Neural cell (in vitro differentiated cells): ENCODE results near the gene ATP6V1B1. TPM values are rescaled to one million over a fixed set of nuclear protein-coding genes. Genes with fewer than 3 reads are reported as not detected.

ENCODE experiments used
- H2AFZ ChIP-seq: fragments of 200-600, 300-800 bp; sonication (generic), shearing (Covaris generic); 2 replicates; pipeline ENCODE4 v1.6.0; 2014; ENCODE audit warnings: low read depth, mild to moderate bottlenecking, antibody characterized with exemption, low read length, moderate library complexity
- H3F3A ChIP-seq: fragments of 200-600 bp; shearing (Covaris generic); 2 replicates; pipeline ENCODE4 v1.6.1; 2016; ENCODE audit warnings: mild to moderate bottlenecking, moderate library complexity, mixed read lengths, antibody characterized with exemption, low read length; ENCODE audit not compliant: insufficient read depth, poor library complexity, severe bottlenecking
- H3K27ac ChIP-seq: fragments of 200-600, 300-800 bp; sonication (generic), shearing (Covaris generic); 2 replicates; pipeline ENCODE4 v1.5.1; 2014; ENCODE audit warnings: mild to moderate bottlenecking, low read length, moderate library complexity
- H3K27me3 ChIP-seq: fragments of 300-800, 200-600 bp; sonication (generic), shearing (Covaris generic); 2 replicates; pipeline ENCODE4 v1.6.0; 2014; ENCODE audit warnings: mild to moderate bottlenecking, low read depth, low read length, moderate library complexity; ENCODE audit not compliant: insufficient read depth
- H3K36me3 ChIP-seq: fragments of 300-800, 200-600 bp; sonication (generic), shearing (Covaris generic); 2 replicates; pipeline ENCODE4 v1.5.1; 2014; ENCODE audit warnings: mild to moderate bottlenecking, antibody characterized with exemption, low read length, moderate library complexity; ENCODE audit not compliant: insufficient read depth
- H3K4me2 ChIP-seq: fragments of 300-800, 200-600 bp; sonication (generic), shearing (Covaris generic); 2 replicates; pipeline ENCODE4 v1.6.0; 2014; ENCODE audit warnings: mild to moderate bottlenecking, low read length
- H3K4me3 ChIP-seq: fragments of 300-800, 200-600 bp; sonication (generic), shearing (Covaris generic); 2 replicates; pipeline ENCODE4 v1.5.1; 2014; ENCODE audit warnings: mild to moderate bottlenecking, low read length, moderate library complexity
- H3K79me2 ChIP-seq: fragments of 200-600 bp; shearing (Covaris generic); replicated peaks from 2 replicates; pipeline ENCODE4 v1.6.0; 2014; ENCODE audit warnings: mild to moderate bottlenecking, low read length, moderate library complexity; ENCODE audit not compliant: insufficient read depth
- H3K9ac ChIP-seq: fragments of 300-800, 200-600 bp; sonication (generic), shearing (Covaris generic); 2 replicates; pipeline ENCODE4 v1.6.1; 2016; ENCODE audit warnings: mild to moderate bottlenecking, low read length, mixed read lengths
- H3K9me2 ChIP-seq: fragments of 200-600 bp; shearing (Covaris generic); 2 replicates; pipeline ENCODE4 v1.6.1; 2016; ENCODE audit warnings: mild to moderate bottlenecking, low read length, mixed read lengths; ENCODE audit not compliant: insufficient read depth
- H3K9me3 ChIP-seq: fragments of 200-600, 300-800 bp; sonication (generic), shearing (Covaris generic); 2 replicates; pipeline ENCODE4 v1.6.1; 2016; ENCODE audit warnings: mild to moderate bottlenecking, mixed run types, low read length, moderate library complexity, mixed read lengths
- H4K20me1 ChIP-seq: fragments of 200-600 bp; shearing (Covaris generic); 2 replicates; pipeline ENCODE4 v1.6.1; 2016; ENCODE audit warnings: mild to moderate bottlenecking, mixed run types; ENCODE audit not compliant: insufficient read depth
- EP300 ChIP-seq: fragments of 450-650 bp; conservative IDR thresholded peaks from 2 replicates; pipeline ENCODE4 v1.6.1; 2014; ENCODE audit warnings: antibody characterized with exemption, mild to moderate bottlenecking, moderate library complexity; ENCODE audit not compliant: poor library complexity, severe bottlenecking
- EZH2 ChIP-seq: fragments of 200-600, 300-800 bp; shearing (Covaris generic), sonication (generic); IDR thresholded peaks from 2 replicates; pipeline ENCODE4 v1.6.1; 2014; ENCODE audit warnings: antibody characterized with exemption, low read length, borderline replicate concordance, mild to moderate bottlenecking; ENCODE audit not compliant: insufficient read depth, poor library complexity, severe bottlenecking
- MXI1 ChIP-seq: fragments of 450-650 bp; conservative IDR thresholded peaks from 2 replicates; pipeline ENCODE4 v1.6.1; 2014; ENCODE audit warnings: antibody characterized with exemption, mild to moderate bottlenecking; ENCODE audit not compliant: poor library complexity, severe bottlenecking
- POLR2AphosphoS5 ChIP-seq: IDR thresholded peaks from 2 replicates; pipeline ENCODE4 v1.6.1; 2012
- RAD21 ChIP-seq: fragments of 450-650 bp; conservative IDR thresholded peaks from 2 replicates; pipeline ENCODE4 v1.6.1; 2014; ENCODE audit warnings: antibody characterized with exemption, mild to moderate bottlenecking, moderate library complexity
- SMC3 ChIP-seq: fragments of 450-650 bp; conservative IDR thresholded peaks from 2 replicates; pipeline ENCODE4 v1.6.1; 2014; ENCODE audit warnings: antibody characterized with exemption, mild to moderate bottlenecking, moderate library complexity; ENCODE audit not compliant: poor library complexity
- TAF1 ChIP-seq: IDR thresholded peaks from 2 replicates; pipeline ENCODE4 v1.6.1; 2012; ENCODE audit warnings: low read depth
- polyA plus RNA-seq: library from polyadenylated mRNA; depleted of rRNA; stranded (reverse); fragments of >200 nt; gene quantifications from 2 replicates; pipeline ENCODE4 v1.2.3, GENCODE V29; 2014
- TF ChIP-seq, protein P1 (sequence below): IDR thresholded peaks from 2 replicates; pipeline ENCODE4 v1.6.1; 2012; ENCODE audit warnings: borderline replicate concordance
- TF ChIP-seq, protein P2 (sequence below): fragments of 450-650 bp; IDR thresholded peaks from 2 replicates; pipeline ENCODE4 v1.5.1; 2014; ENCODE audit warnings: antibody characterized with exemption, mild to moderate bottlenecking, moderate library complexity; ENCODE audit not compliant: poor library complexity, severe bottlenecking

Gene ATP6V1B1
- polyA plus RNA-seq, 1 donor from 2014 or later = 0.12 TPM

DNA sequence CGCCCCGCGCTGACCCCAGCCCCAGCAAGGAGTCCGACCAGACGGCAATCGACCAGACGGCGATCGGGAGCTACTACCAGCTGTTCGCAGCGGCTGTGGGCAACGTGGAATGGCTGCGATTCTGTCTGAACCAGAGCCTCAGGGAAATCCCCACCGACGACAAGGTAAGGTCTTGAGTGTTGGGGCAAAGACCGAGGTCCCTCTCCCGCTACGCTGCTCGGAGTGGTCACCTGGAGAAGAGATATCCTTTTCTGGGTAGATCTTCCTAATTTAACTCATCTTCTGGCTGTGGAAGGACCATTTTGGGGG is 43.4 kb downstream of the ATP6V1B1 start:
- Histone ChIP-seq H3K27ac (no peak overlapping the region), H3K79me2 (no peaks in the 10 kb centered on the region), H3K9me2 (no peaks in the 10 kb centered on the region), H3F3A (no peaks in the 10 kb centered on the region), H3K9me3 (no peaks in the 10 kb centered on the region), H3K9ac (no peak overlapping the region), H3K4me3 (no peak overlapping the region), H4K20me1 (no peaks in the 10 kb centered on the region), H3K4me2 (no peak overlapping the region), H3K36me3 (no peaks in the 10 kb centered on the region), H2AFZ (no peak overlapping the region), H3K27me3 (peaks cover 14% of the 10 kb centered on the region)
- no peak for TF ChIP-seq RAD21
- no peak for TF ChIP-seq MXI1
- TF ChIP-seq, protein P1, sequence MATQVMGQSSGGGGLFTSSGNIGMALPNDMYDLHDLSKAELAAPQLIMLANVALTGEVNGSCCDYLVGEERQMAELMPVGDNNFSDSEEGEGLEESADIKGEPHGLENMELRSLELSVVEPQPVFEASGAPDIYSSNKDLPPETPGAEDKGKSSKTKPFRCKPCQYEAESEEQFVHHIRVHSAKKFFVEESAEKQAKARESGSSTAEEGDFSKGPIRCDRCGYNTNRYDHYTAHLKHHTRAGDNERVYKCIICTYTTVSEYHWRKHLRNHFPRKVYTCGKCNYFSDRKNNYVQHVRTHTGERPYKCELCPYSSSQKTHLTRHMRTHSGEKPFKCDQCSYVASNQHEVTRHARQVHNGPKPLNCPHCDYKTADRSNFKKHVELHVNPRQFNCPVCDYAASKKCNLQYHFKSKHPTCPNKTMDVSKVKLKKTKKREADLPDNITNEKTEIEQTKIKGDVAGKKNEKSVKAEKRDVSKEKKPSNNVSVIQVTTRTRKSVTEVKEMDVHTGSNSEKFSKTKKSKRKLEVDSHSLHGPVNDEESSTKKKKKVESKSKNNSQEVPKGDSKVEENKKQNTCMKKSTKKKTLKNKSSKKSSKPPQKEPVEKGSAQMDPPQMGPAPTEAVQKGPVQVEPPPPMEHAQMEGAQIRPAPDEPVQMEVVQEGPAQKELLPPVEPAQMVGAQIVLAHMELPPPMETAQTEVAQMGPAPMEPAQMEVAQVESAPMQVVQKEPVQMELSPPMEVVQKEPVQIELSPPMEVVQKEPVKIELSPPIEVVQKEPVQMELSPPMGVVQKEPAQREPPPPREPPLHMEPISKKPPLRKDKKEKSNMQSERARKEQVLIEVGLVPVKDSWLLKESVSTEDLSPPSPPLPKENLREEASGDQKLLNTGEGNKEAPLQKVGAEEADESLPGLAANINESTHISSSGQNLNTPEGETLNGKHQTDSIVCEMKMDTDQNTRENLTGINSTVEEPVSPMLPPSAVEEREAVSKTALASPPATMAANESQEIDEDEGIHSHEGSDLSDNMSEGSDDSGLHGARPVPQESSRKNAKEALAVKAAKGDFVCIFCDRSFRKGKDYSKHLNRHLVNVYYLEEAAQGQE = no peak
- TF ChIP-seq, protein P2, sequence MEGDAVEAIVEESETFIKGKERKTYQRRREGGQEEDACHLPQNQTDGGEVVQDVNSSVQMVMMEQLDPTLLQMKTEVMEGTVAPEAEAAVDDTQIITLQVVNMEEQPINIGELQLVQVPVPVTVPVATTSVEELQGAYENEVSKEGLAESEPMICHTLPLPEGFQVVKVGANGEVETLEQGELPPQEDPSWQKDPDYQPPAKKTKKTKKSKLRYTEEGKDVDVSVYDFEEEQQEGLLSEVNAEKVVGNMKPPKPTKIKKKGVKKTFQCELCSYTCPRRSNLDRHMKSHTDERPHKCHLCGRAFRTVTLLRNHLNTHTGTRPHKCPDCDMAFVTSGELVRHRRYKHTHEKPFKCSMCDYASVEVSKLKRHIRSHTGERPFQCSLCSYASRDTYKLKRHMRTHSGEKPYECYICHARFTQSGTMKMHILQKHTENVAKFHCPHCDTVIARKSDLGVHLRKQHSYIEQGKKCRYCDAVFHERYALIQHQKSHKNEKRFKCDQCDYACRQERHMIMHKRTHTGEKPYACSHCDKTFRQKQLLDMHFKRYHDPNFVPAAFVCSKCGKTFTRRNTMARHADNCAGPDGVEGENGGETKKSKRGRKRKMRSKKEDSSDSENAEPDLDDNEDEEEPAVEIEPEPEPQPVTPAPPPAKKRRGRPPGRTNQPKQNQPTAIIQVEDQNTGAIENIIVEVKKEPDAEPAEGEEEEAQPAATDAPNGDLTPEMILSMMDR = no peak
- TF ChIP-seq POLR2AphosphoS5 = no peak
- no peak for TF ChIP-seq EZH2
- no peak for TF ChIP-seq SMC3
- no peak for TF ChIP-seq EP300
- no peak for TF ChIP-seq TAF1

DNA sequence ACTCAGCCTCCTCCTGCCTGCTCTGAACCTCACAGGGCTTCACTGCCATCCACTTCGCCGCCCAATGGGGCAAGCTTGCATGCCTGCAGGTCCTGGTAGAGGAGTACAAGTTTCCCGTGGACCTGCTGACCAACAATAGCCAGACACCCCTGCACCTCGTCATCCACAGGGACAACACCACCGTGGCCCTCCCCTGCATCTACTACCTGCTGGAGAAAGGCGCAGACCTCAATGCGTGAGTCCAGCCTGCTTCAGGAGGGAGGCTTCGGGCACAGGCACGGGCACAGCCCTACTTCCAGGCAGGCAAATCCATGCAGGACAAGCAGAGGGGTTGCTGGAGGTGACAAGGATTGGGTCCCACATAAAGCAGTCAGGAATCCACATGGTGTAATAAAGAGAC is 43.9 kb downstream of the ATP6V1B1 start:
- Histone ChIP-seq H4K20me1 (no peaks in the 10 kb centered on the region), H3K27ac (no peak overlapping the region), H3K9me3 (no peaks in the 10 kb centered on the region), H3K4me3 (no peak overlapping the region), H3K9me2 (no peaks in the 10 kb centered on the region), H3F3A (no peaks in the 10 kb centered on the region), H3K79me2 (no peaks in the 10 kb centered on the region), H3K9ac (no peak overlapping the region), H3K36me3 (no peaks in the 10 kb centered on the region), H2AFZ (no peak overlapping the region), H3K27me3 (peaks cover 14% of the 10 kb centered on the region), H3K4me2 (no peak overlapping the region)
- TF ChIP-seq, protein P2 = no peak
- TF ChIP-seq MXI1 (no peak), POLR2AphosphoS5 (no peak), TAF1 (no peak), EZH2 (no peak), SMC3 (no peak), RAD21 (no peak), EP300 (no peak)
- TF ChIP-seq, protein P1 = no peak
